ENCODE data around the gene CNEP1R1.
A peak's percentile ranks its signal among the peaks of the same experiment; 100 is the strongest.
"Not testable (repeated sequence)": the region's sequence is repeated elsewhere in the genome, so short reads cannot be mapped to it uniquely, and the experiment has no call there.

The CNEP1R1 gene

GRCh38 chr16:50024684-50025536 is at the start of gene CNEP1R1:
TSS of gene CNEP1R1 (plus strand) at chr16:50025225. CDS start at chr16:50025316, 91 bp downstream.
- DNase-seq, result peak; percentile 94

- DNase-seq, result no peak
These were observed 47.6 kb upstream of the CNEP1R1 start for GRCh38 chr16:49977427-49977826.

- no peak for DNase-seq
These were observed 46.3 kb upstream of the CNEP1R1 start for GRCh38 chr16:49978569-49979326.

- no peak for DNase-seq
These were observed 44.9 kb upstream of the CNEP1R1 start for GRCh38 chr16:49980166-49980565.

- no peak for DNase-seq
These were observed 38.5 kb upstream of the CNEP1R1 start for GRCh38 chr16:49986351-49987124.

GRCh38 chr16:49987381-49987780 is 37.6 kb upstream of the CNEP1R1 start:
- DNase-seq, result no peak

GRCh38 chr16:49992825-49993224 is 32.2 kb upstream of the CNEP1R1 start:
- DNase-seq, result no peak

- no peak for DNase-seq
These were observed 31.4 kb upstream of the CNEP1R1 start for GRCh38 chr16:49993579-49993978.

- DNase-seq, result no peak
These were observed 31.0 kb upstream of the CNEP1R1 start for GRCh38 chr16:49994006-49994405.

GRCh38 chr16:49995720-49996119 is 29.3 kb upstream of the CNEP1R1 start:
- DNase-seq, result no peak

GRCh38 chr16:49997721-49998251 is 27.2 kb upstream of the CNEP1R1 start:
- no peak for DNase-seq

- no peak for DNase-seq
These were observed 26.0 kb upstream of the CNEP1R1 start for GRCh38 chr16:49998991-49999390.

GRCh38 chr16:50001144-50001543 is 23.9 kb upstream of the CNEP1R1 start:
- DNase-seq, result no peak

- DNase-seq, result no peak
These were observed 22.8 kb upstream of the CNEP1R1 start for GRCh38 chr16:50002190-50002589.

GRCh38 chr16:50004239-50004638 is 20.8 kb upstream of the CNEP1R1 start:
- no peak for DNase-seq

GRCh38 chr16:50006964-50007363 is 18.1 kb upstream of the CNEP1R1 start:
- no peak for DNase-seq

- DNase-seq, result no peak
These were observed 17.3 kb upstream of the CNEP1R1 start for GRCh38 chr16:50007744-50008143.

GRCh38 chr16:50010212-50010611 is 14.8 kb upstream of the CNEP1R1 start:
- DNase-seq, result no peak

GRCh38 chr16:50011707-50012106 is 13.3 kb upstream of the CNEP1R1 start:
- no peak for DNase-seq

GRCh38 chr16:50012182-50012581 is 12.8 kb upstream of the CNEP1R1 start:
- no peak for DNase-seq

- DNase-seq, result not testable (repeated sequence)
These were observed 10.8 kb upstream of the CNEP1R1 start for GRCh38 chr16:50014211-50014610.

GRCh38 chr16:50015631-50016030 is 9.4 kb upstream of the CNEP1R1 start:
- no peak for DNase-seq

- no peak for DNase-seq
These were observed 7.5 kb upstream of the CNEP1R1 start for GRCh38 chr16:50017553-50017952.

Measured in CD4-positive, alpha-beta T cell treated with Interferon gamma for 1 hour (primary cell).